Measurements from ENCODE around the gene SUPT4H1.

SUPT4H1 gene

DNA sequence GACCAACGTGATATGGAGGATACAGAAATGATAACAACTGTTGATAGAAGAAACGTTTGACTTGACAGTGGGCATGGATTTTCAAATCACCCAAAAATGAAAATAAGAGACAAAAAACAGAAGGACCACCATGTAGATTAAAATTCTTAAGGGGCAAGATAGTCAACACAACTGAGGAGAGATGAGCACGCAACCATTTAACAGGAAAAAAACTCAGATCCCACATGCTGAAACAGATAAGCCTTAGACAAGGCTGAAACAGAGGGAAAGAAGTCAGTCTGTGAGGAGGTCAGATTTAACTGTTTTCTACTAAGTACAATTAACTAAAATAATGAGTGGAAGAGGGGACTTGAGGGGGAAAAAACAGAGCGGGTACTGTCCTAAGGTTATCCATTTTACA lies 44.2 kb upstream of the SUPT4H1 start:
- TF ChIP-seq, protein P1, sequence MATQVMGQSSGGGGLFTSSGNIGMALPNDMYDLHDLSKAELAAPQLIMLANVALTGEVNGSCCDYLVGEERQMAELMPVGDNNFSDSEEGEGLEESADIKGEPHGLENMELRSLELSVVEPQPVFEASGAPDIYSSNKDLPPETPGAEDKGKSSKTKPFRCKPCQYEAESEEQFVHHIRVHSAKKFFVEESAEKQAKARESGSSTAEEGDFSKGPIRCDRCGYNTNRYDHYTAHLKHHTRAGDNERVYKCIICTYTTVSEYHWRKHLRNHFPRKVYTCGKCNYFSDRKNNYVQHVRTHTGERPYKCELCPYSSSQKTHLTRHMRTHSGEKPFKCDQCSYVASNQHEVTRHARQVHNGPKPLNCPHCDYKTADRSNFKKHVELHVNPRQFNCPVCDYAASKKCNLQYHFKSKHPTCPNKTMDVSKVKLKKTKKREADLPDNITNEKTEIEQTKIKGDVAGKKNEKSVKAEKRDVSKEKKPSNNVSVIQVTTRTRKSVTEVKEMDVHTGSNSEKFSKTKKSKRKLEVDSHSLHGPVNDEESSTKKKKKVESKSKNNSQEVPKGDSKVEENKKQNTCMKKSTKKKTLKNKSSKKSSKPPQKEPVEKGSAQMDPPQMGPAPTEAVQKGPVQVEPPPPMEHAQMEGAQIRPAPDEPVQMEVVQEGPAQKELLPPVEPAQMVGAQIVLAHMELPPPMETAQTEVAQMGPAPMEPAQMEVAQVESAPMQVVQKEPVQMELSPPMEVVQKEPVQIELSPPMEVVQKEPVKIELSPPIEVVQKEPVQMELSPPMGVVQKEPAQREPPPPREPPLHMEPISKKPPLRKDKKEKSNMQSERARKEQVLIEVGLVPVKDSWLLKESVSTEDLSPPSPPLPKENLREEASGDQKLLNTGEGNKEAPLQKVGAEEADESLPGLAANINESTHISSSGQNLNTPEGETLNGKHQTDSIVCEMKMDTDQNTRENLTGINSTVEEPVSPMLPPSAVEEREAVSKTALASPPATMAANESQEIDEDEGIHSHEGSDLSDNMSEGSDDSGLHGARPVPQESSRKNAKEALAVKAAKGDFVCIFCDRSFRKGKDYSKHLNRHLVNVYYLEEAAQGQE (IDR thresholded peaks at IDR 0.05; ENCODE audit: insufficient read depth in 1 of 2, low read depth in 2 of 2, low read length in 2 of 2): no peak
- TF ChIP-seq FOXP2 (optimal IDR thresholded peaks at IDR 0.05; ENCODE audit: borderline replicate concordance, extremely low read depth, extremely low read length, insufficient read depth) (no peak), POLR2AphosphoS5 (IDR thresholded peaks at IDR 0.05; ENCODE audit: low read depth, low read length) (no peak), SIN3A (IDR thresholded peaks at IDR 0.05; ENCODE audit: borderline replicate concordance, insufficient read depth, low read length) (no peak), TAF1 (IDR thresholded peaks at IDR 0.05; ENCODE audit: borderline replicate concordance, insufficient read depth, low read length) (no peak)

DNA sequence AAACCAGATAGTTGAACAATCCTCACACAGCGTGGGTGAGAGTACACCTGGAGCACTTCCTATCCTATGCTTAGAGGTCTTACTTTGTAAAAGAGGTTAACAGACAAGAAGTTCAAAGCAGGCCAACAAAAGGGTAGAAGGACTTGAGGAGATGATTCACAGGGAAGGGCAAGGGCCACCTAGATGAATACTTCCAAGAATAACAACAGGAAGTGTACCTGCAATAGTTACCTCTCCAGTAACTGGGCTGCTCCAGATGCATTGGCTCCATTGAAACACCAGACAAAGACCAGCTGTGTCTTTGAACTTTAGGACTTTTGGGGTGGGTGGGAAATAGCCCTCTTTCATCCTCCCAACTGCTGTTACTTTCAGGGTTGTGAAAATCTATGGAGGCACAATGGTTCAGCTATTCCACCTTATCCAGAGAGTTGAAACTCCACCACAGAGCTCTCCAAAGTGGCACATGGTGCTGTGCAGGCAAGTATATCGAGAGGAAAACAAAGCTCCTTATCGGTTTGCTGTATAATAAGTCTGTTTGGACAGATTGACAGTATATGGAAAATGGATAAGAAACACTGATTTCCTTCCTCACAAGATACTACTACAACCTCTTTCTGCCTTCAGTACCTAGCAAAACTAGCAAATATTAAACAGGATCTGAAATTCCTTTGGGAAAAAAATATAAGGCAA lies 42.7 kb upstream of the SUPT4H1 start:
- TF ChIP-seq TAF1 (IDR thresholded peaks at IDR 0.05; ENCODE audit: borderline replicate concordance, insufficient read depth, low read length) (no peak), SIN3A (IDR thresholded peaks at IDR 0.05; ENCODE audit: borderline replicate concordance, insufficient read depth, low read length) (no peak), POLR2AphosphoS5 (IDR thresholded peaks at IDR 0.05; ENCODE audit: low read depth, low read length) (no peak), FOXP2 (optimal IDR thresholded peaks at IDR 0.05; ENCODE audit: borderline replicate concordance, extremely low read depth, extremely low read length, insufficient read depth) (no peak)
- TF ChIP-seq, protein P1 (IDR thresholded peaks at IDR 0.05; ENCODE audit: insufficient read depth in 1 of 2, low read depth in 2 of 2, low read length in 2 of 2): no peak

DNA sequence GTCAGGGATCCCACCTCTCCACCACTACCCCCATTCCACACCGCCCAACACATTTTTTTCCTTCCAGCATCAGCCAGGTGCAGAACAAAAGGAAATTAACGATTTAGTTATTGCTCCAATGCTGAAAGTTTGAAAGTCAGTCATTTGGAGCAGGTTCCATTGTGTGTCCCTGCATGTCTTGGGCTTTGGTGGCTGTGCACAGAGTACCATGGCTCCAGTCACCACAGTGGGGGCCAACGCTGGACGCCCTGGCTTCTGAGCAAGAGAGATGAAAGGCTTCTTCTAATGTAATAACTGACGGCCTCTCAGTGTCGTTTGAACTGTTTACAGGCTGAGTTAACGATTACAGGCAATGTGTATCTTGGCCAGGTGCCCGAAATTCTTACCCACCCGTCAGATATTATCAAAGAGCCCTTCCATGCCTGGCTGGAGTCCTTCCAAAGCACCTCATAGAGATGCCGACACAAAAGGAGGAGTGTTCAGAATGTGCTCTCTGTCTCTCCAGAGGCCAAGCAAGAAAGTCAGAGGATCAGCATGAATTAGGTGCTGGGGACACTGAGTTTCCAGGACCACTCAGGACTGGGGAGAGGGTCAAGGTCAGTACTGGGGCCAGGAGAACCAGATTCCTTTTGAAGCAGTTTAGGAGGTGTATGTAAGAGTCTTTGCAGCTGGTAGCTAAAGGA lies 39.4 kb upstream of the SUPT4H1 start:
- TF ChIP-seq TAF1 (IDR thresholded peaks at IDR 0.05; ENCODE audit: borderline replicate concordance, insufficient read depth, low read length) (no peak), POLR2AphosphoS5 (IDR thresholded peaks at IDR 0.05; ENCODE audit: low read depth, low read length) (no peak), SIN3A (IDR thresholded peaks at IDR 0.05; ENCODE audit: borderline replicate concordance, insufficient read depth, low read length) (no peak), FOXP2 (optimal IDR thresholded peaks at IDR 0.05; ENCODE audit: borderline replicate concordance, extremely low read depth, extremely low read length, insufficient read depth) (no peak)
- TF ChIP-seq, protein P1 (IDR thresholded peaks at IDR 0.05; ENCODE audit: insufficient read depth in 1 of 2, low read depth in 2 of 2, low read length in 2 of 2): no peak

DNA sequence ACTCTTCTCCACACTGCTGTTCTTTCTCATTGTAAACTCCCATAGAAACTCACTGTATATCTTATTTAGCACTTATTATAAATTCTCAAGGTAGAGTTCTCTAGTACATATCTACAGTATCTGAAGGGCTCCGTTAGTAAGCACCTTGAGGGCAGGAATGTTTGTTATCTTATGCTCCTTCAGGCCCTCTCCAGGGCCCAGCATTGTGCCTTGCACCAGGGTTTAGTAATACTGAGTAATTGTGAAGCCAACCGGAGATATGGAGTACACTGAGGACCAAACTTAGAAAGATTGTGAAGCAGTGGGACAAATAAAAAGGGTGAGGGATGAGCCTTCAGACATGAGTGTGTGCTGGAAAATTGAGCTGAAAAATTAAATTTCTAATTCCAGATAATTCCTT lies 38.9 kb upstream of the SUPT4H1 start:
- TF ChIP-seq SIN3A (IDR thresholded peaks at IDR 0.05; ENCODE audit: borderline replicate concordance, insufficient read depth, low read length) (no peak), FOXP2 (optimal IDR thresholded peaks at IDR 0.05; ENCODE audit: borderline replicate concordance, extremely low read depth, extremely low read length, insufficient read depth) (no peak), TAF1 (IDR thresholded peaks at IDR 0.05; ENCODE audit: borderline replicate concordance, insufficient read depth, low read length) (no peak), POLR2AphosphoS5 (IDR thresholded peaks at IDR 0.05; ENCODE audit: low read depth, low read length) (no peak)
- TF ChIP-seq, protein P1 (IDR thresholded peaks at IDR 0.05; ENCODE audit: insufficient read depth in 1 of 2, low read depth in 2 of 2, low read length in 2 of 2): no peak
